Duodenal mucosa (tissue), 2 donors: ENCODE data around the gene PYDC1.
"Not testable (repeated sequence)": the region's sequence is repeated elsewhere in the genome, so short reads cannot be mapped to it uniquely, and the experiment has no call there.

Experiments used
- H3K27ac ChIP-seq: one replicate; pipeline ENCODE4 v1.7.0; 2013; ENCODE audit warnings: low read depth, low read length
- H3K27me3 ChIP-seq, 2 donors: one replicate each; pipeline ENCODE4 v1.7.0; 2013; ENCODE audit warnings: low read length in 2 of 2, control low read depth in 1 of 2; ENCODE audit not compliant: insufficient read depth in 2 of 2, control insufficient read depth in 1 of 2
- H3K36me3 ChIP-seq, 2 donors: one replicate each; pipeline ENCODE4 v1.7.0; 2013; ENCODE audit warnings: low read length in 2 of 2, control low read depth in 1 of 2; ENCODE audit not compliant: insufficient read depth in 2 of 2, control insufficient read depth in 1 of 2
- H3K4me1 ChIP-seq, 2 donors: one replicate each; pipeline ENCODE4 v1.7.0; 2013; ENCODE audit warnings: low read length in 2 of 2, control low read depth in 1 of 2; ENCODE audit not compliant: insufficient read depth in 2 of 2, control insufficient read depth in 1 of 2
- H3K4me3 ChIP-seq, 2 donors: one replicate each; pipeline ENCODE4 v1.7.0; 2013; ENCODE audit warnings: low read length in 2 of 2, low read depth in 1 of 2
- H3K9ac ChIP-seq, 2 donors: one replicate each; pipeline ENCODE4 v1.7.0; 2013; ENCODE audit warnings: low read length in 2 of 2, low read depth in 1 of 2
- H3K9me3 ChIP-seq, 2 donors: one replicate each; pipeline ENCODE4 v1.7.0; 2013; ENCODE audit warnings: low read length in 2 of 2, control low read depth in 1 of 2; ENCODE audit not compliant: control insufficient read depth in 1 of 2

Gene PYDC1

GRCh38 chr16:31248344-31248743 lies 31.4 kb upstream of the PYDC1 start:
- Histone ChIP-seq H3K9me3 (no peaks in the 10 kb centered on the region), H3K9ac (no peak overlapping the region), H3K27me3 (peaks cover 0 to 8% of the 10 kb centered on the region in 2 donors), H3K4me3 (no peak overlapping the region), H3K36me3 (no peaks in the 10 kb centered on the region), H3K4me1 (no peaks in the 10 kb centered on the region), H3K27ac (no peak overlapping the region)

- H3K9me3 ChIP-seq: no peaks in the 10 kb centered on the region
- no peak overlapping the region for H3K4me3 ChIP-seq
Observed at GRCh38 chr16:31246296-31246695, 29.4 kb upstream of the PYDC1 start.

GRCh38 chr16:31245598-31245997 lies 28.7 kb upstream of the PYDC1 start:
- not testable (repeated sequence) for H3K9me3 ChIP-seq, H3K4me1 ChIP-seq, H3K9ac ChIP-seq, H3K36me3 ChIP-seq, H3K4me3 ChIP-seq, H3K27ac ChIP-seq, H3K27me3 ChIP-seq

More at GRCh38 chr16:31246296-31246695, 29.4 kb upstream of the PYDC1 start:
- Histone ChIP-seq H3K27me3 (peaks cover 0 to 8% of the 10 kb centered on the region in 2 donors), H3K4me1 (no peaks in the 10 kb centered on the region), H3K36me3 (no peaks in the 10 kb centered on the region), H3K27ac (no peak overlapping the region), H3K9ac (no peak overlapping the region)

- Histone ChIP-seq H3K27ac (no peak overlapping the region), H3K27me3 (peaks cover 0 to 5% of the 10 kb centered on the region in 2 donors)
Observed at GRCh38 chr16:31243734-31244670, 27.1 kb upstream of the PYDC1 start.

GRCh38 chr16:31242206-31242605 lies 25.3 kb upstream of the PYDC1 start:
- Histone ChIP-seq H3K9me3 (no peaks in the 10 kb centered on the region), H3K4me1 (peaks cover 0 to 2% of the 10 kb centered on the region in 2 donors), H3K27ac (no peak overlapping the region), H3K4me3 (no peak overlapping the region), H3K9ac (no peak overlapping the region), H3K27me3 (no peaks in the 10 kb centered on the region), H3K36me3 (no peaks in the 10 kb centered on the region)

More at GRCh38 chr16:31243734-31244670, 27.1 kb upstream of the PYDC1 start:
- no peak overlapping the region for H3K4me3 ChIP-seq
- no peak overlapping the region for H3K9ac ChIP-seq
- H3K36me3 ChIP-seq: no peaks in the 10 kb centered on the region
- H3K9me3 ChIP-seq: no peaks in the 10 kb centered on the region
- H3K4me1 ChIP-seq: no peaks in the 10 kb centered on the region

- Histone ChIP-seq H3K27ac (no peak overlapping the region), H3K4me3 (no peak overlapping the region), H3K4me1 (peaks cover 0 to 2% of the 10 kb centered on the region in 2 donors), H3K9ac (no peak overlapping the region), H3K36me3 (no peaks in the 10 kb centered on the region), H3K9me3 (peaks cover 0 to 4% of the 10 kb centered on the region in 2 donors), H3K27me3 (no peaks in the 10 kb centered on the region)
Observed at GRCh38 chr16:31238041-31238440, 21.1 kb upstream of the PYDC1 start.

GRCh38 chr16:31229501-31229900 lies 12.6 kb upstream of the PYDC1 start:
- no peaks in the 10 kb centered on the region for H3K9me3 ChIP-seq
- H3K4me1 ChIP-seq: no peaks in the 10 kb centered on the region
- no peak overlapping the region for H3K4me3 ChIP-seq
- H3K27ac ChIP-seq: no peak overlapping the region
- H3K36me3 ChIP-seq: no peaks in the 10 kb centered on the region
- no peak overlapping the region for H3K9ac ChIP-seq
- H3K27me3 ChIP-seq: no peaks in the 10 kb centered on the region

- H3K4me3 ChIP-seq: no peak overlapping the region
Observed at GRCh38 chr16:31228206-31228605, 11.3 kb upstream of the PYDC1 start.

GRCh38 chr16:31225193-31225592 lies 8.3 kb upstream of the PYDC1 start:
- Histone ChIP-seq H3K36me3 (no peaks in the 10 kb centered on the region), H3K9ac (no peak overlapping the region), H3K9me3 (no peaks in the 10 kb centered on the region), H3K4me3 (no peak overlapping the region), H3K27me3 (no peaks in the 10 kb centered on the region), H3K4me1 (no peaks in the 10 kb centered on the region), H3K27ac (no peak overlapping the region)

More at GRCh38 chr16:31228206-31228605, 11.3 kb upstream of the PYDC1 start:
- Histone ChIP-seq H3K27ac (no peak overlapping the region), H3K36me3 (no peaks in the 10 kb centered on the region), H3K9ac (no peak overlapping the region), H3K9me3 (no peaks in the 10 kb centered on the region), H3K27me3 (no peaks in the 10 kb centered on the region), H3K4me1 (no peaks in the 10 kb centered on the region)

- Histone ChIP-seq H3K9ac (no peak overlapping the region), H3K27me3 (no peaks in the 10 kb centered on the region), H3K36me3 (no peaks in the 10 kb centered on the region), H3K9me3 (no peaks in the 10 kb centered on the region), H3K27ac (no peak overlapping the region), H3K4me3 (no peak overlapping the region), H3K4me1 (no peaks in the 10 kb centered on the region)
Observed at GRCh38 chr16:31224092-31224955, 7.4 kb upstream of the PYDC1 start.
